ENCODE data around the gene PDXK. TPM values are rescaled to one million over a fixed set of nuclear protein-coding genes. Genes with fewer than 3 reads are reported as not detected.
A peak's percentile ranks its signal among the peaks of the same experiment; 100 is the strongest.

PDXK gene
- total and polyA plus RNA-seq, 2 of the 13 experiments (the other 11 are each of a cell fraction or from before 2014, with no cell fraction given): 114 to 184 TPM

- TF ChIP-seq MAF1 (CRISPR knock-in tag; IDR thresholded peaks at IDR 0.05; ENCODE audit: borderline replicate concordance) (no peak), MAX (IDR thresholded peaks at IDR 0.05) (peak; percentile 53; the same call in 1 of the 2 replicates), SMARCC2 (IDR thresholded peaks at IDR 0.05) (no peak), ZNF230 (CRISPR knock-in tag; IDR thresholded peaks at IDR 0.05) (no peak), ZBTB21 (CRISPR knock-in tag; IDR thresholded peaks at IDR 0.05) (no peak), HIC2 (CRISPR knock-in tag; IDR thresholded peaks at IDR 0.05; ENCODE audit: low read depth) (no peak; the same call in 1 of the 2 replicates), HDAC2 (CRISPR knock-in tag; IDR thresholded peaks at IDR 0.05) (no peak; the same call in 1 of the 2 replicates), ZNF501 (CRISPR knock-in tag; IDR thresholded peaks at IDR 0.05) (no peak; the same call in none of the 2 replicates), HNRNPK (IDR thresholded peaks at IDR 0.05; ENCODE audit: low read depth, low read length, poor library complexity, severe bottlenecking) (no peak), ZNF367 (CRISPR knock-in tag; IDR thresholded peaks at IDR 0.05; ENCODE audit: borderline replicate concordance) (no peak), U2AF1 (optimal IDR thresholded peaks at IDR 0.05; ENCODE audit: low read depth, low read length) (no peak), KLF15 (CRISPR knock-in tag; IDR thresholded peaks at IDR 0.05; ENCODE audit: borderline replicate concordance) (no peak)
- TF ChIP-seq, protein P1, sequence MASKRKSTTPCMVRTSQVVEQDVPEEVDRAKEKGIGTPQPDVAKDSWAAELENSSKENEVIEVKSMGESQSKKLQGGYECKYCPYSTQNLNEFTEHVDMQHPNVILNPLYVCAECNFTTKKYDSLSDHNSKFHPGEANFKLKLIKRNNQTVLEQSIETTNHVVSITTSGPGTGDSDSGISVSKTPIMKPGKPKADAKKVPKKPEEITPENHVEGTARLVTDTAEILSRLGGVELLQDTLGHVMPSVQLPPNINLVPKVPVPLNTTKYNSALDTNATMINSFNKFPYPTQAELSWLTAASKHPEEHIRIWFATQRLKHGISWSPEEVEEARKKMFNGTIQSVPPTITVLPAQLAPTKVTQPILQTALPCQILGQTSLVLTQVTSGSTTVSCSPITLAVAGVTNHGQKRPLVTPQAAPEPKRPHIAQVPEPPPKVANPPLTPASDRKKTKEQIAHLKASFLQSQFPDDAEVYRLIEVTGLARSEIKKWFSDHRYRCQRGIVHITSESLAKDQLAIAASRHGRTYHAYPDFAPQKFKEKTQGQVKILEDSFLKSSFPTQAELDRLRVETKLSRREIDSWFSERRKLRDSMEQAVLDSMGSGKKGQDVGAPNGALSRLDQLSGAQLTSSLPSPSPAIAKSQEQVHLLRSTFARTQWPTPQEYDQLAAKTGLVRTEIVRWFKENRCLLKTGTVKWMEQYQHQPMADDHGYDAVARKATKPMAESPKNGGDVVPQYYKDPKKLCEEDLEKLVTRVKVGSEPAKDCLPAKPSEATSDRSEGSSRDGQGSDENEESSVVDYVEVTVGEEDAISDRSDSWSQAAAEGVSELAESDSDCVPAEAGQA (IDR thresholded peaks at IDR 0.05; ENCODE audit: low read depth): no peak
- TF ChIP-seq, protein P1 (CRISPR knock-in tag; IDR thresholded peaks at IDR 0.05; ENCODE audit: borderline replicate concordance): no peak
- TF ChIP-seq, protein P2, sequence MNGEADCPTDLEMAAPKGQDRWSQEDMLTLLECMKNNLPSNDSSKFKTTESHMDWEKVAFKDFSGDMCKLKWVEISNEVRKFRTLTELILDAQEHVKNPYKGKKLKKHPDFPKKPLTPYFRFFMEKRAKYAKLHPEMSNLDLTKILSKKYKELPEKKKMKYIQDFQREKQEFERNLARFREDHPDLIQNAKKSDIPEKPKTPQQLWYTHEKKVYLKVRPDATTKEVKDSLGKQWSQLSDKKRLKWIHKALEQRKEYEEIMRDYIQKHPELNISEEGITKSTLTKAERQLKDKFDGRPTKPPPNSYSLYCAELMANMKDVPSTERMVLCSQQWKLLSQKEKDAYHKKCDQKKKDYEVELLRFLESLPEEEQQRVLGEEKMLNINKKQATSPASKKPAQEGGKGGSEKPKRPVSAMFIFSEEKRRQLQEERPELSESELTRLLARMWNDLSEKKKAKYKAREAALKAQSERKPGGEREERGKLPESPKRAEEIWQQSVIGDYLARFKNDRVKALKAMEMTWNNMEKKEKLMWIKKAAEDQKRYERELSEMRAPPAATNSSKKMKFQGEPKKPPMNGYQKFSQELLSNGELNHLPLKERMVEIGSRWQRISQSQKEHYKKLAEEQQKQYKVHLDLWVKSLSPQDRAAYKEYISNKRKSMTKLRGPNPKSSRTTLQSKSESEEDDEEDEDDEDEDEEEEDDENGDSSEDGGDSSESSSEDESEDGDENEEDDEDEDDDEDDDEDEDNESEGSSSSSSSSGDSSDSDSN (CRISPR knock-in tag; IDR thresholded peaks at IDR 0.05): 0 out of 2 replicates have a peak, but pooled peaks have one; percentile 30
These were observed 15.7 kb upstream of the PDXK start (continued) for GRCh38 chr21:43703035-43703880.

Data from HepG2 (cell line).